Activated CD4-positive, alpha-beta T cell treated with anti-CD3 and anti-CD28 coated beads, Interleukin-2, amount 10 ng/mL, durations not matched to agents 7 days and 5 days (primary cell): ENCODE data around the gene ANO4. TPM values are rescaled to one million over a fixed set of nuclear protein-coding genes. Genes with fewer than 3 reads are reported as not detected.

ENCODE experiments used
- CTCF ChIA-PET: fragments of 350-600 bp; sonication (Branson Sonifier 250); formaldehyde crosslinking; loops from one replicate; lab custom pipeline; 2021; ENCODE audit warnings: antibody characterized with exemption; lab: Charles Lee
- POLR2A ChIA-PET: fragments of 350-600 bp; sonication (Branson Sonifier 250); formaldehyde crosslinking; loops from one replicate; lab custom pipeline; 2021; ENCODE audit warnings: antibody characterized with exemption; lab: Charles Lee
- DNase-seq: peaks from one replicate; pipeline ENCODE4 v3.0.0-alpha.2; 2020
- H3K27ac Mint-ChIP-seq: one replicate; pipeline ENCODE4 v1.8.0; 2021; ENCODE audit warnings: mild to moderate bottlenecking, moderate library complexity, mixed read lengths
- H3K27me3 Mint-ChIP-seq: one replicate; pipeline ENCODE4 v1.8.0; 2021; ENCODE audit warnings: mixed read lengths
- H3K36me3 Mint-ChIP-seq: one replicate; pipeline ENCODE4 v1.8.0; 2021; ENCODE audit warnings: low read depth, mixed read lengths
- H3K4me1 Mint-ChIP-seq: one replicate; pipeline ENCODE4 v1.8.0; 2021; ENCODE audit warnings: mixed read lengths
- H3K4me3 Mint-ChIP-seq: one replicate; pipeline ENCODE4 v1.8.0; 2021; ENCODE audit warnings: mild to moderate bottlenecking, moderate library complexity, mixed read lengths
- H3K9me3 Mint-ChIP-seq: one replicate; pipeline ENCODE4 v1.8.0; 2021; ENCODE audit warnings: mixed read lengths
- total RNA-seq, 2 experiments: library from RNA; stranded (reverse); gene quantifications; one replicate each; pipeline ENCODE4 v1.2.3, GENCODE V29; 2021

Gene ANO4
- total RNA-seq, 2 experiments from 2014 or later: not detected

- Mint-ChIP-seq H3K27me3 (no peaks in the 10 kb centered on the region), H3K9me3 (no peaks in the 10 kb centered on the region), H3K4me3 (no peak overlapping the region), H3K4me1 (no peaks in the 10 kb centered on the region), H3K36me3 (no peaks in the 10 kb centered on the region), H3K27ac (no peak overlapping the region)
- DNase-seq: no peak
- CTCF ChIA-PET: interaction anchor here (0.5 kb wide), 1 partner anchor 227 kb away, joined by 3 read pairs; no protein-coding TSS in a partner anchor
- POLR2A ChIA-PET: no interaction called here
Measured at GRCh38 chr12:100860611-100861010, 66.0 kb downstream of the ANO4 start.

DNA sequence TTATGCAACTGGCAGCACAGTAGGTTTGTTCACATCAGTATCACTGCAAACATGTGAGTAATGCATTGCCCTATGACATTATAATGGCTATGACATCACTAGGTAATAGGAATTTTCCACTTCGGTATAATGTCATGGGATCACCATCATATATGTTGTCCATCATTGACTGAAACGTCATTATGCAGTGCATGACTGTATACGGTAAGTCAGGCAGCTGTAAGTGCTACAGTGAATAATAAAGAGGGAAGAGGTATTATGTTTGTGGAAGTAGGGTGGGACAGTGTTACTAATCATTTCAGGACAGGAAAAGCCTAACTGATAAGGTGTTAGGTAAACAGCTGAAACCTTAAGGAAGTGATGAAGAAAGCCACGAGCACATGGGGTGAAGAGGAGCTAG, 68.1 kb downstream of the ANO4 start:
- Mint-ChIP-seq H3K4me1 (no peaks in the 10 kb centered on the region), H3K4me3 (no peak overlapping the region), H3K27me3 (no peaks in the 10 kb centered on the region), H3K36me3 (no peaks in the 10 kb centered on the region), H3K27ac (no peak overlapping the region), H3K9me3 (no peaks in the 10 kb centered on the region)
- ChIA-PET CTCF (interaction anchor here (0.6 kb wide), 1 partner anchor 359 kb away, joined by 3 read pairs; no protein-coding TSS in a partner anchor), POLR2A (no interaction called here)
- DNase-seq: no peak

DNA sequence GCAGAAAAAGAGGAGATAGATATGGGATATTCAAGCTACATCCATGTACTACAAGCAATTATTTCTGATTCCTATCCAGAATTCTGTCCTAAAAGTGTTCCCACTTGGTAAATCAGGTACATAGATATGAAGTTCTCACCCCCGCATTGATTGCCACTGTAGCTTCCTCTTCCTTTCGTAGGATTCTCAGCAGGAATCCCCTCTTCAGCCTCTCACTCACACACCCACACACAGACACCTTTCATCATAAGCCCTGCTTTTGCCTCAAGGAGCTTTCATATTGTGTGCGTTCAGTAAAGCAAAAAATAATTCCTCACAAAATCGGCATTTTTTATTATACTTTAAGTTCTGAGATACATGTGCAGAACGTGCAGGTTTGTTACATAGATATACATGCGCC, 69.8 kb downstream of the ANO4 start:
- no peaks in the 10 kb centered on the region for H3K27me3 Mint-ChIP-seq
- ChIA-PET POLR2A (no interaction called here), CTCF (no interaction called here)
- H3K4me3 Mint-ChIP-seq: no peak overlapping the region
- H3K36me3 Mint-ChIP-seq: no peaks in the 10 kb centered on the region
- no peak for DNase-seq
- H3K27ac Mint-ChIP-seq: no peak overlapping the region
- H3K4me1 Mint-ChIP-seq: no peaks in the 10 kb centered on the region
- H3K9me3 Mint-ChIP-seq: no peaks in the 10 kb centered on the region

GRCh38 chr12:100867639-100868393, 73.2 kb downstream of the ANO4 start:
- Mint-ChIP-seq H3K36me3 (no peaks in the 10 kb centered on the region), H3K4me1 (no peaks in the 10 kb centered on the region), H3K9me3 (peaks cover 1% of the 10 kb centered on the region), H3K27me3 (no peaks in the 10 kb centered on the region), H3K4me3 (no peak overlapping the region), H3K27ac (no peak overlapping the region)
- ChIA-PET CTCF (no interaction called here), POLR2A (no interaction called here)
- no peak for DNase-seq

GRCh38 chr12:100868487-100868886, 73.9 kb downstream of the ANO4 start:
- Mint-ChIP-seq H3K4me1 (no peaks in the 10 kb centered on the region), H3K9me3 (peaks cover 5% of the 10 kb centered on the region)

DNA sequence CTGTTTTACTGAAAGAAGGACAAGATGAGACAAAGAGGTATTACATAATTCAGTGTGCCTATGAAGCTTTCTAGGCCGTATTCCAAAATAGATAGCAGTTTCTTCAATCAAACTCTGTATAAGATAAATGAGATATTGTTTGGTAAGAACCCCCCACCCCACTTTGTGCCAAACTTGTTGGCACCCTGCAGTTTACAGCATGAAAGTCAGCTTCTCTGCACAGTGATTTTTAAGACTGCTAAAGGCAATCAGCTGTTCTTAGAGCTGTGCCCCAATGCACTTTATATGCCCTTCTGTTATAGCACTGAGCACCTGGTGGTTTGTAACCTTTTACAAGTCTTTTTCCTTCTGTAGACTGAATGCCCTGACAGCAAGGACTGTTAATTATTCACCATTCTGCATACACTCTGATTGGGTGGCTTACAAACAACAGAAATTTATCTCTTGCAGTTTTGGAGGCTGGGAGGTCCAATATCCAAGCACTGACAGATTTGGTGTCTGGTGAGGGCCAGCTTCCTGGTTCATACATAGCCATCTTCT, 76.7 kb downstream of the ANO4 start:
- no peak for DNase-seq
- Mint-ChIP-seq H3K9me3 (peaks cover 11% of the 10 kb centered on the region), H3K4me1 (no peaks in the 10 kb centered on the region), H3K36me3 (no peaks in the 10 kb centered on the region), H3K27me3 (no peaks in the 10 kb centered on the region), H3K27ac (no peak overlapping the region), H3K4me3 (no peak overlapping the region)
- ChIA-PET POLR2A (no interaction called here), CTCF (no interaction called here)

More at GRCh38 chr12:100868487-100868886, 73.9 kb downstream of the ANO4 start:
- DNase-seq: no peak
- Mint-ChIP-seq H3K4me3 (no peak overlapping the region), H3K27me3 (no peaks in the 10 kb centered on the region), H3K36me3 (no peaks in the 10 kb centered on the region), H3K27ac (no peak overlapping the region)
- ChIA-PET CTCF (no interaction called here), POLR2A (no interaction called here)

DNA sequence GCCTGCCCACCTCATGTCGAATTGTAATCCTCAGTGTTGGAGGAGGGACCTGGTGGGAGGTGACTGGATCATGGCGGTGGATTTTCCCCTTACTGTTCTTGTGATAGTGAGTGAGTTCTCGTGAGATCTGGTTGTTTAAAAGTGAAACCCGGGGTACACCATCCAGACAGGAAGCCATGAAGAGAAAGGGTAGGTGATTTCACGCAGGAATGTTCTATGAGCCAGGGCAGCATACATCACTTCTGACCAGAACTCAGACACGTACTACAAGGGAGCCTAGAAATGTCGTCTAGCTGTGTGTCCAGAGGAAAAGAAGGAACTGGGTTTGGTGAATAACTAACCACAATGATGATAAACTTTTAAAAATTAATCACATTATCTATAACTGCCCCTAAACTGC, 80.6 kb downstream of the ANO4 start:
- ChIA-PET CTCF (no interaction called here), POLR2A (no interaction called here)
- DNase-seq: no peak
- H3K4me1 Mint-ChIP-seq: no peaks in the 10 kb centered on the region
- H3K27me3 Mint-ChIP-seq: no peaks in the 10 kb centered on the region
- no peak overlapping the region for H3K4me3 Mint-ChIP-seq
- H3K9me3 Mint-ChIP-seq: peaks cover 11% of the 10 kb centered on the region
- H3K36me3 Mint-ChIP-seq: no peaks in the 10 kb centered on the region
- H3K27ac Mint-ChIP-seq: no peak overlapping the region

- Mint-ChIP-seq H3K27ac (no peak overlapping the region), H3K4me1 (no peaks in the 10 kb centered on the region), H3K4me3 (no peak overlapping the region), H3K9me3 (peaks cover 11% of the 10 kb centered on the region), H3K27me3 (no peaks in the 10 kb centered on the region), H3K36me3 (no peaks in the 10 kb centered on the region)
- POLR2A ChIA-PET: no interaction called here
- no peak for DNase-seq
- CTCF ChIA-PET: no interaction called here
Measured at GRCh38 chr12:100875771-100876170, 81.2 kb downstream of the ANO4 start.

DNA sequence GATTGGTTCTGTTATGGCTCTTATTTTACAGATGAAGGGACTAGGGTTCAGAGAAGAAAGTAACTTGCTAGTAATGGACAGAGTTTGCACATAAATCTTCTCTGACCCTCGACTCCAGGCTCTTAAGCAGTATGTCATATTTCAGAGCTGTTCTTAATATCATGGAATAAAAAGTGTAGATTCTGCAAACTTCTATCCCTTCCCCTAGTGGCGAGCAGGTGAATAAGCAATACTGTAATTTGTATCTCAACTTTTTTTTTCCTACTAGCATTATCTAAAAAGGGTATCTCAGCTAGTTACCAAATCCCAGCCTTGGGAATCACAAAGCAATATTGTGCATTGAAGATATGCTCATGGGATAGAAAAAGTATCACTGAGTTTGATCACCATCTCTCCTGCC, 83.2 kb downstream of the ANO4 start:
- Mint-ChIP-seq H3K36me3 (no peaks in the 10 kb centered on the region), H3K4me1 (no peaks in the 10 kb centered on the region), H3K27me3 (no peaks in the 10 kb centered on the region), H3K4me3 (no peak overlapping the region), H3K27ac (no peak overlapping the region), H3K9me3 (peaks cover 10% of the 10 kb centered on the region)
- ChIA-PET POLR2A (no interaction called here), CTCF (no interaction called here)
- DNase-seq: no peak

DNA sequence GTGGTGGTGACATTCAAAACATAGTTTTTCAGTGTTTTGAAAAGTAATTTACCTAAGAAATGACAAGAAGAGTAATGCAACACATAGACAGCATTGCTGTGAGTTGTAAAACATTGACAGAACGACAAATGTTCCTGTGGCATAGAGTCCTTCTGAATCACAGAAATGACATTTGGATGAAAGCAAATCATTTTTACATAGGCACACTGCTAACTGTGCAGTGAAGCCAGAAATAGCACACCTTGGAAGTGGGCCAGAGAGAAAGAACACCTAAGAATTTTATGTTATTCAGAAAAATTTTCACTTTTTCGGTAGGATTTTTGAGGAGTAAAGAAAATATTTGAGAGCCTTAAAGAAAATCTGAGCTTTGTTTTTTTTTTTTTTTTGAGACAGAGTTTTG, 100.6 kb downstream of the ANO4 start:
- no peaks in the 10 kb centered on the region for H3K27me3 Mint-ChIP-seq
- POLR2A ChIA-PET: no interaction called here
- H3K4me3 Mint-ChIP-seq: no peak overlapping the region
- CTCF ChIA-PET: no interaction called here
- H3K36me3 Mint-ChIP-seq: no peaks in the 10 kb centered on the region
- no peak for DNase-seq
- H3K4me1 Mint-ChIP-seq: no peaks in the 10 kb centered on the region
- no peak overlapping the region for H3K27ac Mint-ChIP-seq
- no peaks in the 10 kb centered on the region for H3K9me3 Mint-ChIP-seq

DNA sequence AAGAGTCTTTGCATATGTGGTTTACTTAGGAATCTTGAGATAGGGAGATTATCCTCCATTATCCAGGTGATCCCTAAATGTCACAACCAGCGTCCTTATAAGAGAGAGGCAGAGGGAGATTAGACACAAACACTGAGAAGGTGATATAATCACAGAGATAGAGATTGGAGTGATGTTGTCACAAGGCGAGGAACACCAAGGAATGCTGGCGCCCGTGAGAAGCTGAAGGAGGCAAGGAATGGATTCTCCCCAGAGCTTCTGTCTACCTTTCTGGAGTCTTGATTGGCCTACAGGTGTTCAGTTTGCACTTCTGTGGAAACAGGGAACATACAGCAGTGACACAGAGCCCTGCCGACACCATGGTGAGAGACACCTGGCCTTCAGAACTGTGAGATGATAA, 101.6 kb downstream of the ANO4 start:
- POLR2A ChIA-PET: no interaction called here
- Mint-ChIP-seq H3K27ac (no peak overlapping the region), H3K36me3 (no peaks in the 10 kb centered on the region), H3K27me3 (no peaks in the 10 kb centered on the region), H3K9me3 (no peaks in the 10 kb centered on the region), H3K4me1 (no peaks in the 10 kb centered on the region), H3K4me3 (no peak overlapping the region)
- CTCF ChIA-PET: no interaction called here
- DNase-seq: no peak

GRCh38 chr12:100897240-100897639, 102.7 kb downstream of the ANO4 start:
- ChIA-PET CTCF (no interaction called here), POLR2A (no interaction called here)
- Mint-ChIP-seq H3K4me1 (no peaks in the 10 kb centered on the region), H3K9me3 (no peaks in the 10 kb centered on the region), H3K4me3 (no peak overlapping the region), H3K36me3 (no peaks in the 10 kb centered on the region), H3K27me3 (no peaks in the 10 kb centered on the region), H3K27ac (no peak overlapping the region)
- no peak for DNase-seq

DNA sequence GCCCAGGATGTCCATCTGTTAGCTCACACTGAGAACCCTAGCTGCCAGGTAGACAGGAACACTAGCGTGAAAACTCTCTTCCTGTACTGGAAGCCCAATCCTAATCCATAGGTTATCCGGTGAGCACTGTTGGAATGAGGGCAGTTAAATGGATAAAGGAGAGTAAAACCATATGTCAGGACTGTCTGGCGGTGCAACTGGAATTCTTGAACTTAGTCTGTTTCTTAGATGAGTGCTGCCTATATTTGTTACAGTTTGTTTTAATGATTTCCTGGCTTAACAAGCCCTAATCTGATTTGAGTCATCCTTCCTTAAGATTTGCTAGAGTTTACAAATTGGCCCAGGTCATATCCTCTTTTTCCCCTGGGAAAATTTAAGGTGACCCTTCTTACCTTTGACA, 104.7 kb downstream of the ANO4 start:
- POLR2A ChIA-PET: no interaction called here

DNA sequence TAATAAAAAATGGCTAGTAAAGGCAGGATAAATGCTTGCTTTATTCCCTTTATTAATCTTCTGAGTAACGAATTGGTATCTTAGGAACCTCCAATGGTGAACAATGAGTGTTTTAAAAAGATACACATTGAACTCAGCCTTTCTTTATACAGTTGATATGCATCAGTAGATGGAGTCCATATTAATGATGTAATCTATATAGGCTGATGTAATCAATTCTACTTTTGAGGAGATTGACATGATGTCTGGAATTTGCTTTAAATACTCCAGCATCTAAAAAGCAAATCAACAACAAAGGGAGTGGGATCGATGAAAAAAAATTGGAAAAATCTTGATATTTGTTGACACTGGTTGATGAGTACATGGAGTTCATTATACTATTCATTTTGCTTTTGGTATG, 106.2 kb downstream of the ANO4 start:
- CTCF ChIA-PET: no interaction called here
- H3K4me3 Mint-ChIP-seq: no peak overlapping the region
- POLR2A ChIA-PET: no interaction called here
- H3K36me3 Mint-ChIP-seq: no peaks in the 10 kb centered on the region
- H3K27me3 Mint-ChIP-seq: no peaks in the 10 kb centered on the region
- no peak for DNase-seq
- no peaks in the 10 kb centered on the region for H3K4me1 Mint-ChIP-seq
- no peak overlapping the region for H3K27ac Mint-ChIP-seq
- H3K9me3 Mint-ChIP-seq: no peaks in the 10 kb centered on the region

More for the DNA sequence above, 104.7 kb downstream of the ANO4 start:
- H3K4me1 Mint-ChIP-seq: no peaks in the 10 kb centered on the region
- H3K9me3 Mint-ChIP-seq: no peaks in the 10 kb centered on the region
- H3K36me3 Mint-ChIP-seq: no peaks in the 10 kb centered on the region
- no peaks in the 10 kb centered on the region for H3K27me3 Mint-ChIP-seq
- no peak overlapping the region for H3K27ac Mint-ChIP-seq
- H3K4me3 Mint-ChIP-seq: no peak overlapping the region
- DNase-seq: no peak
- CTCF ChIA-PET: interaction anchor here (1.2 kb wide), 1 partner anchor 32 kb away, joined by 3 read pairs; no protein-coding TSS in a partner anchor
